ENCODE data around the gene CCNH. TPM values are rescaled to one million over a fixed set of nuclear protein-coding genes. Genes with fewer than 3 reads are reported as not detected.

CCNH gene
- total RNA-seq, 1 experiment from 2014 or later = 121 TPM

DNA sequence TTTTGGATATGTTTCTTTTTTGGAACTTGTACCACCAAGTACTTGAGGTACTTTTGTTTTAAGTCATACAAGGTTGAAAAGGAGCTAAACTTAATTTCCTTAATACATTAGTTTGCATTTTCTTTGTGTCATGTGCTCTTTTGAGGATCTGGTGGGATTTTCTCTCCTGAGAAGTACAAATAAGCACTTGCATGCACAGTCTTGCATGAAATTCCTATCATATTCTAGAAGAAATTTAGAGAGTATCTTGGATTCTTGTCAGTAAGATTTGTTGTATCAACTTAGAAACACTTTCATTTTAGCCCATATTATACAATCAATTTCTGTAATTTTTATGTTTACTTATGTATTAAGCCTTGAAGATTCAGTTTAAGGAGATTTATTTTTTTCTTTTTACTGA lies 64.9 kb downstream of the CCNH start:
- Histone ChIP-seq H3K36me3 (ENCODE audit: low read depth, low read length) (peaks cover 14% of the 10 kb centered on the region; the same call in 1 of the 2 replicates), H3K4me3 (ENCODE audit: low read length) (no peak overlapping the region), H3K9me2 (replicated peaks; ENCODE audit: low read length) (no peaks in the 10 kb centered on the region), H3F3A (ENCODE audit: low read length, unreplicated experiment) (no peaks in the 10 kb centered on the region), H3K9ac (ENCODE audit: low read length) (no peak overlapping the region), H3K4me1 (ENCODE audit: insufficient read depth, low read length) (no peaks in the 10 kb centered on the region), H2AFZ (ENCODE audit: low read length) (no peak overlapping the region), H3K9me3 (ENCODE audit: low read length) (no peaks in the 10 kb centered on the region), H3K27me3 (ENCODE audit: low read length) (no peaks in the 10 kb centered on the region), H4K20me1 (ENCODE audit: low read length) (no peaks in the 10 kb centered on the region), H3K4me2 (ENCODE audit: low read length) (no peak overlapping the region), H3K27ac (ENCODE audit: low read length) (no peak overlapping the region), H3K79me2 (ENCODE audit: low read length) (no peaks in the 10 kb centered on the region)
- TF ChIP-seq EZH2 (IDR thresholded peaks at IDR 0.05; ENCODE audit: low read length, unreplicated experiment) = no peak
- TF ChIP-seq, protein P1, sequence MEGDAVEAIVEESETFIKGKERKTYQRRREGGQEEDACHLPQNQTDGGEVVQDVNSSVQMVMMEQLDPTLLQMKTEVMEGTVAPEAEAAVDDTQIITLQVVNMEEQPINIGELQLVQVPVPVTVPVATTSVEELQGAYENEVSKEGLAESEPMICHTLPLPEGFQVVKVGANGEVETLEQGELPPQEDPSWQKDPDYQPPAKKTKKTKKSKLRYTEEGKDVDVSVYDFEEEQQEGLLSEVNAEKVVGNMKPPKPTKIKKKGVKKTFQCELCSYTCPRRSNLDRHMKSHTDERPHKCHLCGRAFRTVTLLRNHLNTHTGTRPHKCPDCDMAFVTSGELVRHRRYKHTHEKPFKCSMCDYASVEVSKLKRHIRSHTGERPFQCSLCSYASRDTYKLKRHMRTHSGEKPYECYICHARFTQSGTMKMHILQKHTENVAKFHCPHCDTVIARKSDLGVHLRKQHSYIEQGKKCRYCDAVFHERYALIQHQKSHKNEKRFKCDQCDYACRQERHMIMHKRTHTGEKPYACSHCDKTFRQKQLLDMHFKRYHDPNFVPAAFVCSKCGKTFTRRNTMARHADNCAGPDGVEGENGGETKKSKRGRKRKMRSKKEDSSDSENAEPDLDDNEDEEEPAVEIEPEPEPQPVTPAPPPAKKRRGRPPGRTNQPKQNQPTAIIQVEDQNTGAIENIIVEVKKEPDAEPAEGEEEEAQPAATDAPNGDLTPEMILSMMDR (conservative IDR thresholded peaks at IDR 0.05; ENCODE audit: low read depth, low read length) = no peak
- no peak for TF ChIP-seq EZH2phosphoT487 (IDR thresholded peaks at IDR 0.05; ENCODE audit: borderline replicate concordance, low read length)
- intact Hi-C loops (cut with micrococcal nuclease) = no loop called here
- no peak for DNase-seq
- ATAC-seq = no peak
- ChIA-PET POLR2A (ENCODE audit: unreplicated experiment) (no interaction called here), CTCF (no interaction called here)
- no TSS peak for BruUV-seq (replicated peaks)

- no peak overlapping the region for H3K4me2 ChIP-seq (ENCODE audit: low read length)
- H3K9me2 ChIP-seq (replicated peaks; ENCODE audit: low read length) = no peaks in the 10 kb centered on the region
- H4K20me1 ChIP-seq (ENCODE audit: low read length) = no peaks in the 10 kb centered on the region
- no peaks in the 10 kb centered on the region for H3K4me1 ChIP-seq (ENCODE audit: insufficient read depth, low read length)
- H3K36me3 ChIP-seq (ENCODE audit: low read depth, low read length) = peaks cover 18% of the 10 kb centered on the region; the same call in 1 of the 2 replicates
- H3K27ac ChIP-seq (ENCODE audit: low read length) = no peak overlapping the region
- intact Hi-C loops (cut with micrococcal nuclease) = no loop called here
- no peak overlapping the region for H3K9ac ChIP-seq (ENCODE audit: low read length)
- no peak overlapping the region for H2AFZ ChIP-seq (ENCODE audit: low read length)
- TF ChIP-seq EZH2phosphoT487 (IDR thresholded peaks at IDR 0.05; ENCODE audit: borderline replicate concordance, low read length) = no peak
- TF ChIP-seq, protein P1 (conservative IDR thresholded peaks at IDR 0.05; ENCODE audit: low read depth, low read length) = no peak
- TF ChIP-seq EZH2 (IDR thresholded peaks at IDR 0.05; ENCODE audit: low read length, unreplicated experiment) = no peak
- no peaks in the 10 kb centered on the region for H3K9me3 ChIP-seq (ENCODE audit: low read length)
- no TSS peak for BruUV-seq (replicated peaks)
- no peaks in the 10 kb centered on the region for H3F3A ChIP-seq (ENCODE audit: low read length, unreplicated experiment)
- no peaks in the 10 kb centered on the region for H3K27me3 ChIP-seq (ENCODE audit: low read length)
- no peak for ATAC-seq
- ChIA-PET POLR2A (ENCODE audit: unreplicated experiment) (interaction anchor here (0.6 kb wide), 1 partner anchor 17 kb away, joined by 8 read pairs; no protein-coding TSS in a partner anchor), CTCF (no interaction called here)
- H3K79me2 ChIP-seq (ENCODE audit: low read length) = no peaks in the 10 kb centered on the region
- no peak overlapping the region for H3K4me3 ChIP-seq (ENCODE audit: low read length)
- no peak for DNase-seq
Observed at GRCh38 chr5:87347272-87347671, 65.5 kb downstream of the CCNH start.

Other genes starting within 250 kb of the CCNH start
- 37.3 and 40.1 TPM in 2 replicates for gene RASA1, start 145.0 kb downstream of the CCNH start, total RNA-seq (2014; rRNA removed)